OCI-LY3 (cell line): Measurements from ENCODE around the gene CST7.

Source experiments
- H2AFZ ChIP-seq: fragments of 200-600, 300-600 bp; shearing (Covaris generic); 2 replicates; pipeline ENCODE4 v1.6.0; 2014; ENCODE audit warnings: antibody characterized with exemption, low read depth, low read length
- H3K27ac ChIP-seq: fragments of 200-600, 300-600 bp; sonication (generic); 2 replicates; pipeline ENCODE4 v1.5.1; 2014; ENCODE audit warnings: mild to moderate bottlenecking, low read length, moderate library complexity, mixed read lengths
- H3K27me3 ChIP-seq: fragments of 200-600, 300-600 bp; sonication (generic); 2 replicates; pipeline ENCODE4 v1.6.1; 2014; ENCODE audit warnings: low read depth, low read length, mixed read lengths
- H3K36me3 ChIP-seq: fragments of 200-600, 300-600 bp; sonication (generic); replicated peaks from 2 replicates; pipeline ENCODE3; 2014; ENCODE audit warnings: low read depth, low read length, mixed read lengths
- H3K4me1 ChIP-seq: fragments of 300-600, 200-600 bp; sonication (generic); 2 replicates; pipeline ENCODE4 v1.6.1; 2014; ENCODE audit warnings: low read length, mixed read lengths
- H3K4me2 ChIP-seq: fragments of 200-600, 300-600 bp; sonication (generic); 2 replicates; pipeline ENCODE4 v1.6.1; 2014; ENCODE audit warnings: low read length, mixed read lengths
- H3K4me3 ChIP-seq: fragments of 300-600, 200-600 bp; sonication (generic); 2 replicates; pipeline ENCODE4 v1.5.1; 2014; ENCODE audit warnings: antibody characterized with exemption, mild to moderate bottlenecking, low read length, moderate library complexity
- H3K79me2 ChIP-seq: fragments of 300-600, 200-600 bp; shearing (Covaris generic); 2 replicates; pipeline ENCODE4 v1.6.1; 2014; ENCODE audit warnings: mild to moderate bottlenecking, low read length, mixed read lengths
- H3K9ac ChIP-seq: fragments of 300-600, 200-600 bp; shearing (Covaris generic); 2 replicates; pipeline ENCODE4 v1.6.0; 2014; ENCODE audit warnings: mild to moderate bottlenecking, low read length, moderate library complexity
- H3K9me3 ChIP-seq: fragments of 200-600, 300-600 bp; shearing (Covaris generic); 2 replicates; pipeline ENCODE4 v1.6.1; 2014; ENCODE audit warnings: low read length, mixed read lengths; ENCODE audit not compliant: insufficient read depth
- H4K20me1 ChIP-seq: fragments of 200-600, 300-600 bp; sonication (generic); 2 replicates; pipeline ENCODE4 v1.6.1; 2016; ENCODE audit warnings: low read length, mixed read lengths; ENCODE audit not compliant: insufficient read depth
- CTCF ChIP-seq: fragments of 200-600, 300-600 bp; sonication (generic); IDR thresholded peaks from 2 replicates; pipeline ENCODE4 v1.5.1; 2014; ENCODE audit warnings: antibody characterized with exemption, low read length, low read depth
- EZH2phosphoT487 ChIP-seq: fragments of 200-600 bp; shearing (Covaris generic); IDR thresholded peaks from 2 replicates; pipeline ENCODE4 v1.6.1; 2018; ENCODE audit warnings: antibody characterized with exemption, mixed run types, low read depth

Gene CST7

GRCh38 chr20:24987244-24987643, 38.2 kb downstream of the CST7 start:
- no peak overlapping the region for H3K9ac ChIP-seq
- no peak overlapping the region for H3K27ac ChIP-seq
- peaks cover 89% of the 10 kb centered on the region for H3K79me2 ChIP-seq
- TF ChIP-seq CTCF, result no peak
- no peak for TF ChIP-seq EZH2phosphoT487
- no peaks in the 10 kb centered on the region for H3K9me3 ChIP-seq
- no peak overlapping the region for H2AFZ ChIP-seq
- H3K36me3 ChIP-seq, result peaks cover 21% of the 10 kb centered on the region
- H3K27me3 ChIP-seq, result no peaks in the 10 kb centered on the region
- no peak overlapping the region for H3K4me3 ChIP-seq
- H3K4me1 ChIP-seq, result peaks cover 16% of the 10 kb centered on the region
- 0 out of 2 replicates have a peak, but pooled peaks cover 6% of the 10 kb centered on the region for H4K20me1 ChIP-seq
- H3K4me2 ChIP-seq, result no peak overlapping the region

- no peak overlapping the region for H3K9ac ChIP-seq
- H3K4me2 ChIP-seq, result no peak overlapping the region
- H4K20me1 ChIP-seq, result 0 out of 2 replicates have a peak, but pooled peaks cover 6% of the 10 kb centered on the region
- H3K27ac ChIP-seq, result no peak overlapping the region
- H3K27me3 ChIP-seq, result no peaks in the 10 kb centered on the region
- H3K36me3 ChIP-seq, result peaks cover 14% of the 10 kb centered on the region
- H3K4me3 ChIP-seq, result no peak overlapping the region
- peaks cover 16% of the 10 kb centered on the region for H3K4me1 ChIP-seq
- no peak for TF ChIP-seq CTCF
- no peak for TF ChIP-seq EZH2phosphoT487
- no peak overlapping the region for H2AFZ ChIP-seq
- H3K79me2 ChIP-seq, result peaks cover 89% of the 10 kb centered on the region
- H3K9me3 ChIP-seq, result no peaks in the 10 kb centered on the region
These were observed 39.1 kb downstream of the CST7 start for GRCh38 chr20:24987873-24988835.

GRCh38 chr20:24989162-24989561, 40.1 kb downstream of the CST7 start:
- no peak for TF ChIP-seq EZH2phosphoT487
- TF ChIP-seq CTCF, result no peak
- Histone ChIP-seq H3K27ac (no peak overlapping the region), H3K79me2 (peaks cover 83% of the 10 kb centered on the region), H4K20me1 (0 out of 2 replicates have a peak, but pooled peaks cover 6% of the 10 kb centered on the region), H3K4me3 (no peak overlapping the region), H3K36me3 (peaks cover 9% of the 10 kb centered on the region), H3K4me2 (no peak overlapping the region), H3K9ac (no peak overlapping the region), H2AFZ (no peak overlapping the region), H3K4me1 (peaks cover 25% of the 10 kb centered on the region), H3K27me3 (no peaks in the 10 kb centered on the region), H3K9me3 (no peaks in the 10 kb centered on the region)

- Histone ChIP-seq H2AFZ (no peak overlapping the region), H3K79me2 (peaks cover 67% of the 10 kb centered on the region), H3K4me3 (peak overlapping the region; percentile 96; the same call in 1 of the 2 replicates), H3K4me1 (peaks cover 36% of the 10 kb centered on the region), H3K4me2 (peak overlapping the region; percentile 87), H4K20me1 (no peaks in the 10 kb centered on the region), H3K9ac (no peak overlapping the region), H3K36me3 (peaks cover 9% of the 10 kb centered on the region), H3K27ac (no peak overlapping the region), H3K27me3 (no peaks in the 10 kb centered on the region), H3K9me3 (no peaks in the 10 kb centered on the region)
- no peak for TF ChIP-seq CTCF
- TF ChIP-seq EZH2phosphoT487, result no peak
These were observed 41.8 kb downstream of the CST7 start for GRCh38 chr20:24990810-24991252.
